ACHN (cell line): ENCODE measurements around the gene TSEN2.

Source experiments
- DNase-seq: peaks from one replicate; pipeline ENCODE4 v3.0.0-alpha.2; 2015
- in situ Hi-C: cut with HindIII; loops from 2 replicates; pipeline ENCODE4 v1.10.0; 2017; ENCODE audit warnings: low sequenced_read_pairs, low pct_ligation_motif_present, low pct_unique_long_range_greater_than_20kb

The TSEN2 gene

GRCh38 chr3:12489368-12489767, 5.1 kb downstream of the TSEN2 start:
- in situ Hi-C loops = no loop called here
- DNase-seq = no peak

- DNase-seq = peak; percentile 39
- in situ Hi-C loops = no loop called here
Observed at GRCh38 chr3:12489832-12490231, 5.6 kb downstream of the TSEN2 start.

GRCh38 chr3:12490547-12490946, 6.3 kb downstream of the TSEN2 start:
- no peak for DNase-seq
- in situ Hi-C loops = no loop called here

- peak; percentile 14 for DNase-seq
- in situ Hi-C loops = no loop called here
Observed at GRCh38 chr3:12495749-12496452, 11.6 kb downstream of the TSEN2 start.

DNA sequence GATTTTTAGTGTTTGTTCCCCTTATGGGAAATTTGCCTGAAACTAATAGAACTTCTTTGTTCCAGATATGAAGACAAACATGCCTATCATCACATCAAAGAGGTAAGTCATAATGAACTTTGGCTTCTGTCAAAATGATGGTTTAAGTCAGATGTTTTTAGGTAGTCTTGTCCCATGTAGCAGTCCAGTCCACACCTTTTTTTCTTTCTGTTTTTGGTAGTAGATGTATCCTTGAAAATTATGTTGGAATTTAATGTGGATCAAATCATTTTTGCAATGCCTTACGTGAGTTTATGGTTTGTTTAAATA, 12.1 kb downstream of the TSEN2 start:
- DNase-seq = no peak
- in situ Hi-C loops = no loop called here

DNA sequence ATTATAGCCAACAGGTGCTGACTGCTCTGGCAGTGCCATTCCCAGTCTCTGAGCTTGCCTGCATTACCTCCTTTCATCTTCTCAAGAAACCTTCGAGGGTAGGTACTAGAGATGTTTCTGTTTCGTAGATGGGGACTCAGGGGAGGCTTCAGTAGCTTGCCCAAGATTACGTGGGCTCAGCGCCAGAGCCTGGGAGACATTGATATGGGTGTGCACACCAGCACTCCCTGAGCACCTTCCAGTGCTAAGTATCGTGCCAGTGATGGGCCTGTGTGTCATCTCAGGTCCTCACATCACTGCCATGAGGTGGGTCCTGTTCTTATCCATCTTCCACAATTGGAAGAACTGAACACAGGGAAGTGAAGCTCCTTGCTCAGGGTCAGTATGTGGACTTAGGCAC, 15.2 kb downstream of the TSEN2 start:
- no peak for DNase-seq
- in situ Hi-C loops = no loop called here

DNA sequence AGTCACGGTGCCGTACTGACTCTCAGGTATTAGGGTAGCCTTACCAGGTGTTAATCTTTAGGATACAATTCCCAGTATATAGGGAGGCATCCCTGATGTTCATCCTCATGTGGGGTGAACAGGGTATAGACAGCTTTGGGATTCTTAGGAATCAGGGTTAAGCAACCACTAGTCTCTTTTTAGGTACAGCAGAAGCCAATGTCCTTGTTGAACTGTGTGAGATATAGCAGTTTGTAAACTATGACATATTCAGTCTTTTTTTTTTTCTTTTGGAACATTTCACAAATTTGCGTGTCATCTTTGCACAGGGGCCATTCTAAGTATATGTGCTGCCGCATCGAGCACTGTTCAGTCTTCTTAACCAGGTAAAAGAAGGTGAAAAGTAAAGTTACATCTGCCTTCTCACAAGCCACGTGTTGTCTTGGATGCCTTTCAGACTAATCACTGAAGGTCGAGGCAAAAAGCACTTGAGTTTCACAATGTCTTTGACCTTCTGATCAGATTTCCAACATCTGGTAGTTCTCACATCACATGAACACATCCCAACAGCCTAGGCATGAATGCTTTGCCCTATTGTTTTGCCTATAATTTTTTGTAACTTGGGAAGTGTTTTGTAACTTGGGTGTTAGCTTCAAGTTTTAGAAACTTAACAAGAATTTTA, 17.2 kb downstream of the TSEN2 start:
- no peak for DNase-seq
- in situ Hi-C loops = no loop called here

DNA sequence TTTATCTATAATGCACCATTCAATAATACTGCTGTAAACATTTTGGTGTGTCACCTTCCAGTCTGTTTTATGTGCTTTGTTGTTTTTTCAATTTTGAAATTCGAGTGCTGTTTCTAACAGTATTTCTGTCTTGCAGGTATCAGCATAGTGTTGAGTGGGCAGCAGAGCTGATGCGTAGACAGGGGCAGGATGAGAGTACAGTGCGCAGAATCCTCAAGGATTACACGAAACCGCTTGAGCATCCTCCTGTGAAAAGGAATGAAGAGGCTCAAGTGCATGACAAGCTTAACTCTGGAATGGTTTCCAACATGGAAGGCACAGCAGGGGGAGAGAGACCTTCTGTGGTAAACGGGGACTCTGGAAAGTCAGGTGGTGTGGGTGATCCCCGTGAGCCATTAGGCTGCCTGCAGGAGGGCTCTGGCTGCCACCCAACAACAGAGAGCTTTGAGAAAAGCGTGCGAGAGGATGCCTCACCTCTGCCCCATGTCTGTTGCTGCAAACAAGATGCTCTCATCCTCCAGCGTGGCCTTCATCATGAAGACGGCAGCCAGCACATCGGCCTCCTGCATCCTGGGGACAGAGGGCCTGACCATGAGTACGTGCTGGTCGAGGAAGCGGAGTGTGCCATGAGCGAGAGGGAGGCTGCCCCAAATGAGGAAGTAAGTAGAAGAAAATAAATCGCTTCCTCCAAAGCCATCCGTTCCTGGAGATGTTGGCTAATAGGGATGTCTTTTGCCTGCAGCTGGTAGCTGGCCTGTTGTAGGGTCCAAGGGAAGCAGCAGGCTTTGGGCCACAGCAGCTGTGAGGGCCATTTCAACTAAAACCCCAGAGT, 19.1 kb downstream of the TSEN2 start:
- in situ Hi-C loops = no loop called here
- DNase-seq = no peak

DNA sequence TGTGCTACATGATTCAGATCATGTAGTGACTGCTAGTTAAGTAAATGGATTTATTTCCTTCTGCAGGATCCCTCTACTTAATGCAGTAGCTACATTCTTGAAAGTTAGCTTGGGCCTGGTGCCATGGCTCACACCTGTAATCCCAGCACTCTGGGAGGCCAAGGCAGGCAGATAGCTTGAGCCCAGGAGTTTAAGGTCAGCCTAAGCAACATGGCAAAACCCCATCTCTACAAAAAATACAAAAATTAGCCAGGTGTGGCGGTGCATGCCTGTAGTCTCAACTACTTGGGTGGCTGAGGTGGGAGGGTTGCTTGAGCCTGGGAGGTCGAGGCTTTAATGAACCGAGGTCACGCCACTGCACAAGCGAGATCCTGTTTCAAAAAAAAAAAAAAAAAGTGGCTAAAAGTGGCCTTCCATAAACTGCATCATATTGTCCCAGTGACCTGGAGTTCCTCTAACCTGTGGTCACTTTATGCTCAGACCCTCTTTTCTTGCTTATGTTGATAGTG, 22.0 kb downstream of the TSEN2 start:
- DNase-seq = no peak
- in situ Hi-C loops = no loop called here

DNA sequence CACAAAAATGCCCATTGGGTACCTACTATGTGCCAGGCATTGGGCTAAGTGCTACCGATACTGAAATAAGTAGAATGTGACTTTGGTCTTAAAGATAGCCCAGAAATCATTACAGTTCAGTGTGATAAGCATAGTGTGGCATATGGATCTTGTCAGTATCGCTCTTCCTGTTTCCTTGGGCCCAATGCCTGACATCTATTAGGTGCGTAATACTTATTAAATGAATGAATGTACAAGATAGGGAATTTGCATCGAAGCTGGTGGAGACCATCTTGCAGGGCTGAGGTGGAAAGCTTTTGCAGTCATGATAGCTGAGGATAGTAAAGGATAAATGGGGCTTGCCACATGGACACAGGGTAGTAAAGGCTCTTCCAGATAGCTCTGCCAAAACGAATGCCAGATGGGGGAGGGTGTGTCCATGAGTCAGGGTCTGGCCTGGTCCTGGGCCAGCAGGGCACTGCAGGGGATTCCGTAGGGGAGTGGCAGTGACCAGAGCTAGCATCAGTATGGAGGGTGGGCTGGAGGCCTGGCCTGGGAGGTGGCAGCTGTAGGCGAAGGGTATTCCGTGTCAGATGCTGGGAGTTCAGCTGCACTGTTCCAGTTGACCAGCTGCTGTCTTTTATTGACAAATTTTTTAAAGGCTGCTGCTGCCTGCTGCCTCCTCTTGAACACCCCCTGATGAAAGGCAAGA, 23.5 kb downstream of the TSEN2 start:
- peak; percentile 63 for DNase-seq
- in situ Hi-C loops = no loop called here

GRCh38 chr3:12508291-12508700, 24.0 kb downstream of the TSEN2 start:
- in situ Hi-C loops = no loop called here
- DNase-seq = peak; percentile 76

GRCh38 chr3:12509466-12509865, 25.2 kb downstream of the TSEN2 start:
- in situ Hi-C loops = no loop called here
- no peak for DNase-seq

- in situ Hi-C loops = no loop called here
- DNase-seq = no peak
Observed at GRCh38 chr3:12512534-12513118, 28.3 kb downstream of the TSEN2 start.

DNA sequence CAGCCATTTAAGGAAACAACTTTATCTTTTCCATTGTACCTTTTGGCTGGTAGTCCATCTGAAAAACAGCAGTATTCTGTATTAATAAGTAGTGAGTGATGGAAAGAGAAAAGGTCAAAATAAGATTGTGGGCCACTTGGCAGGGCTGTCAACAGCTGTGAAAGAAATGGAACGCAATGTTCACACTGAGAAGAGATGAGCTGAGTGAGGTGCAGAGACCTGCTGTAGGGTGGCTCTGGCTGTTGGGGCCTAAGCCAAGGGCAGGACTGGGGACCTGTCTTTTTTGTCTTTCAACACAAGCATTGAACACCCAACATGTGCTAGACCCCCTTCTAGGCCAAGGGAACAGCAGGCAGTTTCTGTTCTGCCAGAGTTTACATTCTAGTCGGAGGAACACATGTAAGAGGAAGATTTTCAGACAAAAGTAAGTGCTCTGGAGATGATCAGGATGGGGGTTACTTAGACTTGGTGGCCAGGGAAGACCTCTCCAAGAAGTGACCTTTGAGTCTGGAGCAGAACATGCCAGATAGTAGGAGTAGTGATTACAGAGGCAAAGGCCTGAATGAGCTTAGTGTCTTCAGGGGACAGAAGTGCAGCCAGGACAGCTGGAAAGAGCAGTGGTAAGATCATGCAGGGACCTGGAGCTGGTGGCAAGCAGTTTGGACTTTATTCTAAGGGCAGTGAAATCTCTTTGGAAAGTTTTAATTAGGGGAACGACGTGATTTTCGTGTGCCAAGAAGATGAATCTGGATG, 29.6 kb downstream of the TSEN2 start:
- no peak for DNase-seq
- in situ Hi-C loops = no loop called here

GRCh38 chr3:12515631-12516030, 31.4 kb downstream of the TSEN2 start:
- no peak for DNase-seq
- in situ Hi-C loops = no loop called here

GRCh38 chr3:12516873-12517272, 32.6 kb downstream of the TSEN2 start:
- in situ Hi-C loops = no loop called here
- DNase-seq = no peak

DNA sequence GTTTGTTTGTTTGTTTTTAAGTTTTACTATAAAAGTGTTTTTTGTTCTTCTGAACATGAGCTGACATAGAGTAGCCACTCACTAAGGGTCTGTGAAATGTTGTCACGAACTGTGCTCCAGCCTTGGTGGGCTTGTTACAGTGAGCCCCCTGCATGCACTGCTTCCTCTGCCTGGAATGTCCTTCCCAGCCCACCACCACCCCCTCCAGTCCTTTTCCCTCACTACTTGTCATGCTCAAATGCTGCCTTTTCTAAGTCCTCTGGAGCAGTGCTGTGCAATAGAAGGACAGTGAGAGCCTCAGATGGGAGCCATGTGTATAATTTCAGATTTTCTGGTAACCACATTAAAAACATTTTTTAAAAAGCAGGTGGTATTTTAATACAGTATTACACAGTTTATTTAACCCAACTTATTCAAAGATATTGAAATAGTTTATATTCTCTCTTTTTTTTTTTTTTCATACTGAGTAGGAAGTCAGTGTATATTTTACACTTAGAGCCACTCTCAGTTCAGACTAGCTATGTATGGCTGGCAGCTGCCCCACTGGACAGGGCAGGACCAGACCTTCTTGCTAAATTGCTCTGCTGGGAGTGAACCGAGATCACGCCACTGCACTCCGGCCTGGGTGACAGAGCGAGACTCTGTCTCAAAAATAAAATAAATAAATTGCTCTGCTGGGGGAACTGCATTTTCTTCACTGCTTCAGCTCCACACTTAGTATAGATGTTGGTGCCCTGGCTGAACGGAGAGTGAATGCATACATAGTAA, 34.2 kb downstream of the TSEN2 start:
- in situ Hi-C loops = no loop called here
- DNase-seq = no peak
